Neural crest cell (in vitro differentiated cells): ENCODE results near the gene PTPN13. TPM values are rescaled to one million over a fixed set of nuclear protein-coding genes. Genes with fewer than 3 reads are reported as not detected.
"Not testable (repeated sequence)": the region's sequence is repeated elsewhere in the genome, so short reads cannot be mapped to it uniquely, and the experiment has no call there.

Experiments used
- DNase-seq: peaks from one replicate; pipeline ENCODE4 v3.0.0; 2021; ENCODE audit warnings: low read depth, mixed read lengths, low spot score
- H3K27ac Mint-ChIP-seq: one replicate; pipeline ENCODE4 v1.8.0; 2021; ENCODE audit warnings: mild to moderate bottlenecking, mixed read lengths; ENCODE audit not compliant: unreplicated experiment
- H3K27me3 Mint-ChIP-seq: 2 replicates; pipeline ENCODE4 v1.8.0; 2021; ENCODE audit warnings: low read depth, mild to moderate bottlenecking, mixed read lengths
- H3K36me3 Mint-ChIP-seq: 2 replicates; pipeline ENCODE4 v1.8.0; 2021; ENCODE audit warnings: low read depth, mild to moderate bottlenecking, mixed read lengths
- H3K4me1 Mint-ChIP-seq: 2 replicates; pipeline ENCODE4 v1.8.0; 2021; ENCODE audit warnings: mixed read lengths
- H3K4me3 Mint-ChIP-seq: one replicate; pipeline ENCODE4 v1.8.0; 2021; ENCODE audit warnings: mild to moderate bottlenecking, mixed read lengths
- H3K9me3 Mint-ChIP-seq: 2 replicates; pipeline ENCODE4 v1.8.0; 2021; ENCODE audit warnings: mixed read lengths
- total RNA-seq: library from RNA; stranded (reverse); gene quantifications from 2 replicates; pipeline ENCODE4 v1.2.1, GENCODE V29; 2021
- TF ChIP-seq, protein P1 (sequence below): fragments of 200-600 bp; sonication (generic); conservative IDR thresholded peaks from 2 replicates; pipeline ENCODE4 v1.5.0; 2021; ENCODE audit warnings: antibody characterized with exemption, mild to moderate bottlenecking

Gene PTPN13
- total RNA-seq, 1 donor from 2014 or later, result 65.6 TPM

DNA sequence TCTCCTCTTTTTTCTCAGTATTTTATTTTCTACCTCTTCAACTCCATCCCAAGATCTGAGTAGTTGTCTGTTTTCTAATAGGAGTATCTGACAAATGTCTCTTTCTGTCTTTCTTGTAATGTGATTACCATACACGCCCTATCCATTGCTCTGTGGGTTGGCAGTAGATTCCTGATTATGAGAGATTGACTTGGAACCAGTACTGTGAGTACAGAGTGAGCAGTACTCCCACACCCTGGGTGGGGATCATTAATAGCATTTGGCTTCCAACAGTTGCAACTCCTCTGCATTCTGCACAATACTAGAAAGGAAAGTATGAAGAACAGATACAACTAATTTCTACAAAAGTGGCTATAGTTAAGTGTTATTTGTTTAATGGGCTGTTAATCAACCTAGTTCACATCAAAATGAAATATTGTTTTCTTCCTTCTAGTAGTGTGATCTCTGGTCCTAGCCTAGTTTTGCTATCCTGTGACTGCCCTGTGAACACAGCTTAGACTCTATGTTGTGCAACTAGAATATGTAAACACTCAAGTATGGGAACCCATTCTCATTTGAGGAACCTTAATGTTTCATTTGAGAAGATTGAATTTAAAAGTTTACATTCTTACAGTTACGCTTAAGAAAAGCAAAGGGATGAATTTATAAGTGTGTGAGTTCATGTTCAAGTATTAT is 112.9 kb downstream of the PTPN13 start:
- no peak overlapping the region for H3K4me3 Mint-ChIP-seq
- H3K36me3 Mint-ChIP-seq, result no peaks in the 10 kb centered on the region
- no peaks in the 10 kb centered on the region for H3K4me1 Mint-ChIP-seq
- DNase-seq, result no peak
- TF ChIP-seq, protein P1, sequence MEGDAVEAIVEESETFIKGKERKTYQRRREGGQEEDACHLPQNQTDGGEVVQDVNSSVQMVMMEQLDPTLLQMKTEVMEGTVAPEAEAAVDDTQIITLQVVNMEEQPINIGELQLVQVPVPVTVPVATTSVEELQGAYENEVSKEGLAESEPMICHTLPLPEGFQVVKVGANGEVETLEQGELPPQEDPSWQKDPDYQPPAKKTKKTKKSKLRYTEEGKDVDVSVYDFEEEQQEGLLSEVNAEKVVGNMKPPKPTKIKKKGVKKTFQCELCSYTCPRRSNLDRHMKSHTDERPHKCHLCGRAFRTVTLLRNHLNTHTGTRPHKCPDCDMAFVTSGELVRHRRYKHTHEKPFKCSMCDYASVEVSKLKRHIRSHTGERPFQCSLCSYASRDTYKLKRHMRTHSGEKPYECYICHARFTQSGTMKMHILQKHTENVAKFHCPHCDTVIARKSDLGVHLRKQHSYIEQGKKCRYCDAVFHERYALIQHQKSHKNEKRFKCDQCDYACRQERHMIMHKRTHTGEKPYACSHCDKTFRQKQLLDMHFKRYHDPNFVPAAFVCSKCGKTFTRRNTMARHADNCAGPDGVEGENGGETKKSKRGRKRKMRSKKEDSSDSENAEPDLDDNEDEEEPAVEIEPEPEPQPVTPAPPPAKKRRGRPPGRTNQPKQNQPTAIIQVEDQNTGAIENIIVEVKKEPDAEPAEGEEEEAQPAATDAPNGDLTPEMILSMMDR, result no peak
- H3K27me3 Mint-ChIP-seq, result no peaks in the 10 kb centered on the region
- no peak overlapping the region for H3K27ac Mint-ChIP-seq
- no peaks in the 10 kb centered on the region for H3K9me3 Mint-ChIP-seq

DNA sequence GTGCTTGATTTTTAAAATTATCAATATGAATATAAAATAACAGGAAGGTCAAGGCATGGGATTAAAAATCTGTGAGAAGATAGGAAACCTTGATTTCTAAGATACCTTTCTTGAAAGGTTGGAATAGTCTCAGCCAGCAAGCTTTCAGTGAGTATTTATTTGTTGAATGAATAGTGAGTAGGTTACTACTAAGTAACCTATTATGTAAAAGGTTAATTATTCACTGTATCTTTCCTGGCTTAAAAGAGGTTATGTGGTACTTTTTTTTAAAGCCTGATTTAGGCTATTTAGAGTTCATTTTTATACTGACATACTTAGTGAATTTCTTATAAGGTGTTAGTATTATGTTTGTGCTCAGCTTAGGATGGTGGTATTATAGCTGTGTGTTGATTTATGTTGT is 123.5 kb downstream of the PTPN13 start:
- DNase-seq, result no peak
- H3K4me1 Mint-ChIP-seq, result peaks cover 20% of the 10 kb centered on the region
- TF ChIP-seq, protein P1, result no peak
- H3K36me3 Mint-ChIP-seq, result peaks cover 28% of the 10 kb centered on the region
- no peak overlapping the region for H3K4me3 Mint-ChIP-seq
- H3K27me3 Mint-ChIP-seq, result no peaks in the 10 kb centered on the region
- H3K9me3 Mint-ChIP-seq, result peaks cover 8% of the 10 kb centered on the region
- no peak overlapping the region for H3K27ac Mint-ChIP-seq

DNA sequence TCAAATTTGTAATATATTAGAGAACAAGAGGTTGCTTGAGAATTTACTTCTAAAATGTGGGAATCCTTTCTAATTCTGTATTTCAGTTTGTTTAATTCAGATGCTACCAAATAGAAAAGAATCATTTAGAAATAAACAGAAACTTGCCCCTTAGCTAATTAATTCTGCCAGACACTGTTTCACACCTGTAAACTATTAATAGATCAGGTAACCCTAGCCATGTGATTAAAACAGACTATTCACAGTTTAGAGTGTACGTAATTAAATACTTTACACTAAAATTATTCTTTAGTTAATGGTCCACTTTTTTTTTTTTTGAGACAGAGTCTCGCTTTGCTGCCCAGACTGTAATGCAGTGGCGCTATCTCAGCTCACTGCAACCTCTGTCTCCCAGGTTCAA is 124.0 kb downstream of the PTPN13 start:
- no peak for DNase-seq
- Mint-ChIP-seq H3K4me1 (peaks cover 20% of the 10 kb centered on the region), H3K9me3 (peaks cover 8% of the 10 kb centered on the region), H3K27me3 (no peaks in the 10 kb centered on the region), H3K36me3 (peaks cover 31% of the 10 kb centered on the region), H3K4me3 (no peak overlapping the region), H3K27ac (no peak overlapping the region)
- TF ChIP-seq, protein P1, result no peak

DNA sequence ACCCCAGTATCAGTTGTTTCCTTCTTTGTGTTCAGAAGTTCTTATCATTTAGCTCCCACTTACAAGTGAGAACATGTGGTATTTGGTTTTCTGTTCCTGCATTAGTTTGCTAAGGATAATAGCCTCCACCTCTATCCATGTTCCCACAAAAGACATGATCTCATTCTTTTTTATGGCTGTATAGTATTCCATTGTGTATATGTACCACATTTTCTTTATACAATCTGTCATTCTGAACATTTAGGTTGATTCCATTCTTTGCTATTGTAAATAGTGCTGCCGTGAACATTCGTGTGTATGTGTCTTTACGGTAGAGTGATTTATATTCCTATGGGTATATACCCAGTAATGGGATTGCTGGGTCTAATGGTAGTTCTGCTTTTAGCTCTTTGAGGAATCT is 125.0 kb downstream of the PTPN13 start:
- H3K4me3 Mint-ChIP-seq, H3K27ac Mint-ChIP-seq, H3K9me3 Mint-ChIP-seq, H3K27me3 Mint-ChIP-seq, DNase-seq: not testable (repeated sequence)
- H3K36me3 Mint-ChIP-seq, result peaks cover 34% of the 10 kb centered on the region
- peaks cover 20% of the 10 kb centered on the region for H3K4me1 Mint-ChIP-seq

DNA sequence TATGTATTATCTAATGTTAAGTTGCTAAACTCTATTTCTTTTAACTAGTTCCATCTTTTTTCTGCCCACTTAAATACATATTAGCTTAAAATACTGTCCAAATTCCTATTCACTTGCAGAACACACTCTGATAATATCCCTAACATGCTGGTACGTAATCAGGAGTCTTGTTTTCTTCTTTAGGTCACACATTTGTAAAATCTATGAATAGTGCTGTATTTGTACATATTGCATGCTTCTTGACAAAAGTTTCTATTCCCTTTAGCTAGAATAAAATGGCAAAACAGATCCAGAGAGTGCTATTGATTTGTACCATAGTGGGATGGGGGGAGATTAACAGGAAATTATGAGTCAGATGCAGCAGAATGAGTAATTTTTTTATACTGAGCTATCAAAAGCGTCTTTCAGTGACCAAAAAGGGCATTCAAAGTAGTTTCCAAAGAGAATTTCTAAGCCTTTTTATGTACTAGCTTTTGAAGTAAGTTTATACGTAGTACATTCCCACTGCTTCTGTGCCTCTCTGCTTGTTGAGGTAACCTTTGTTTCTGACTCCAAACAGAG is 126.5 kb downstream of the PTPN13 start:
- no peak for DNase-seq
- TF ChIP-seq, protein P1, result no peak
- H3K27ac Mint-ChIP-seq, result no peak overlapping the region
- H3K27me3 Mint-ChIP-seq, result no peaks in the 10 kb centered on the region
- H3K4me1 Mint-ChIP-seq, result peaks cover 17% of the 10 kb centered on the region
- H3K4me3 Mint-ChIP-seq, result no peak overlapping the region
- peaks cover 8% of the 10 kb centered on the region for H3K9me3 Mint-ChIP-seq
- H3K36me3 Mint-ChIP-seq, result peaks cover 44% of the 10 kb centered on the region

DNA sequence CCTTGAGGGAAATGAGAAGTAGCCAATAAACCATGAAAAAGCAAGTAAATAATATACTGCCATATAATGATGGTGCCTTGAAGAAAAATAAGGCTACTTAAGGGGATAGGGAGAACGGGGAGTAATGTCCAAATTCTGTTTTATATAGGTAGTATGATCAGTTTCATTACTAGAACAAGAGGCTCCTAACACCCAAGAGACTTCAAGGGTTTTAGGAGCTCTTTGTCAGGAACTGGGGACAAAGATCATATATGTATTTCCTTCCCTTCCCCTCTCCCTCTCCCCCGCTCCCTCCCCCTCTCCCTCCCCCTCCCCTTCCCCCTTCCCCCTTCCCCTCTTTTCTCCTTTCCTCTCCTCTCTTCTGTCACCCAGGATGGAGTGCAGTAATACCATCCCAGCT is 127.3 kb downstream of the PTPN13 start:
- TF ChIP-seq, protein P1, result no peak
- Mint-ChIP-seq H3K27ac (no peak overlapping the region), H3K4me3 (no peak overlapping the region), H3K36me3 (peaks cover 51% of the 10 kb centered on the region), H3K27me3 (no peaks in the 10 kb centered on the region), H3K9me3 (peaks cover 12% of the 10 kb centered on the region), H3K4me1 (peaks cover 17% of the 10 kb centered on the region)
- no peak for DNase-seq
